Psoas muscle (tissue), 8 donors: Measurements from ENCODE around the gene TCFL5. TPM values are rescaled to one million over a fixed set of nuclear protein-coding genes. Genes with fewer than 3 reads are reported as not detected.
"Not testable (repeated sequence)": the region's sequence is repeated elsewhere in the genome, so short reads cannot be mapped to it uniquely, and the experiment has no call there.

Source experiments
- ATAC-seq, 4 donors: fragments of 200-7000 bp; cut with Tn5 transposase; one replicate each; pipeline ENCODE4 v1.9.1; 2020; ENCODE audit warnings: moderate library complexity in 3 of 4, mild to moderate bottlenecking in 2 of 4
- DNase-seq, 2 donors: peaks; one replicate each; pipeline ENCODE4 v3.0.0-alpha.2; 2020
- H3K27ac ChIP-seq: fragments of 200-600 bp; one replicate; pipeline ENCODE4 v1.8.0; 2022
- H3K27me3 ChIP-seq, 3 donors: fragments of 200-600 bp in 1 of 3; one replicate each; pipeline versions ENCODE4 v1.6.1 to v1.8.0; 2013 to 2022; ENCODE audit warnings: low read length in 2 of 3, mild to moderate bottlenecking in 2 of 3, moderate library complexity in 1 of 3; ENCODE audit not compliant: insufficient read depth in 3 of 3
- H3K36me3 ChIP-seq, 2 donors: fragments of 200-600 bp in 1 of 2; one replicate each; pipeline versions ENCODE4 v1.6.1 to v1.8.0; 2013 to 2022; ENCODE audit warnings: low read depth in 1 of 2, mild to moderate bottlenecking in 1 of 2, moderate library complexity in 1 of 2; ENCODE audit not compliant: insufficient read depth in 1 of 2
- H3K4me1 ChIP-seq: fragments of 200-600 bp; one replicate; pipeline ENCODE4 v1.8.0; 2022
- H3K4me3 ChIP-seq: fragments of 200-600 bp; one replicate; pipeline ENCODE4 v1.8.0; 2022; ENCODE audit warnings: mild to moderate bottlenecking
- H3K9me3 ChIP-seq: fragments of 200-600 bp; one replicate; pipeline ENCODE4 v1.8.0; 2022
- WGBS, 3 donors: extraction: QIAGEN DNeasy Blood & Tissue Kit; methylation state at CpG; one replicate each; pipeline versions ENCODE4 v1.1.6 to v1.1.7; 2013; 5-methylcytosine and 5-hydroxymethylcytosine counted together
- intact Hi-C, 2 donors: fragments of 100-400 bp; cut with DNase I; formaldehyde crosslinking; loops; one replicate each; pipeline versions ENCODE4 v1.11.0 to v1.14.2; 2022
- polyA plus RNA-seq, 3 donors: library from polyadenylated mRNA; stranded (reverse); fragments of 200-250 nt; gene quantifications; one replicate each; pipeline ENCODE4 v1.2.3, GENCODE V29; 2013
- total RNA-seq, 4 donors: library from RNA; stranded (reverse); fragmentation: NEBNext Ultra II Directional in 2 of 4; extraction: Animal tissue kit (Norgen Biotek cat#: 25700) in 2 of 4; gene quantifications; one replicate each; pipeline versions ENCODE4 v1.2.1 to v1.2.4, GENCODE V29; 2021 to 2023
- TF ChIP-seq, protein P1 (sequence below): fragments of 200-600 bp; IDR thresholded peaks from one replicate; pipeline ENCODE4 v1.8.0; 2022; ENCODE audit warnings: antibody characterized with exemption
- donor health status: healthy with polysubstance abuse.
- donor health status: DM: no; HTN: no; CAD: no; lungs with moderate emphysema.
- donor health status: Bipolar disorder and iron deficiency.
- donor health status: healthy.
- donor health status: DM: yes; HTN: yes; CAD: no.
- donor health status: DM: no; HTN: no; CAD: no.
- donor health status: DM: no; HTN: no; CAD: no.
- donor health status: DM: yes; HTN: yes; CAD: no.

The TCFL5 gene
- total and polyA plus RNA-seq, 7 donors, result 2.3 to 5.2 (median 3.9) TPM

GRCh38 chr20:62875419-62876361 is 14.1 kb upstream of the TCFL5 start:
- no peaks in the 10 kb centered on the region for H3K27me3 ChIP-seq
- H3K36me3 ChIP-seq, result peaks cover 2 to 5% of the 10 kb centered on the region in 2 donors
- H3K9me3 ChIP-seq, result no peaks in the 10 kb centered on the region
- TF ChIP-seq, protein P1, sequence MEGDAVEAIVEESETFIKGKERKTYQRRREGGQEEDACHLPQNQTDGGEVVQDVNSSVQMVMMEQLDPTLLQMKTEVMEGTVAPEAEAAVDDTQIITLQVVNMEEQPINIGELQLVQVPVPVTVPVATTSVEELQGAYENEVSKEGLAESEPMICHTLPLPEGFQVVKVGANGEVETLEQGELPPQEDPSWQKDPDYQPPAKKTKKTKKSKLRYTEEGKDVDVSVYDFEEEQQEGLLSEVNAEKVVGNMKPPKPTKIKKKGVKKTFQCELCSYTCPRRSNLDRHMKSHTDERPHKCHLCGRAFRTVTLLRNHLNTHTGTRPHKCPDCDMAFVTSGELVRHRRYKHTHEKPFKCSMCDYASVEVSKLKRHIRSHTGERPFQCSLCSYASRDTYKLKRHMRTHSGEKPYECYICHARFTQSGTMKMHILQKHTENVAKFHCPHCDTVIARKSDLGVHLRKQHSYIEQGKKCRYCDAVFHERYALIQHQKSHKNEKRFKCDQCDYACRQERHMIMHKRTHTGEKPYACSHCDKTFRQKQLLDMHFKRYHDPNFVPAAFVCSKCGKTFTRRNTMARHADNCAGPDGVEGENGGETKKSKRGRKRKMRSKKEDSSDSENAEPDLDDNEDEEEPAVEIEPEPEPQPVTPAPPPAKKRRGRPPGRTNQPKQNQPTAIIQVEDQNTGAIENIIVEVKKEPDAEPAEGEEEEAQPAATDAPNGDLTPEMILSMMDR, result peak; percentile 28
- intact Hi-C loops, result no loop called here
- no peak overlapping the region for H3K27ac ChIP-seq
- H3K4me1 ChIP-seq, result peaks cover 16% of the 10 kb centered on the region
- WGBS, 3 donors, result 27 to 36% (median 31%) methylated on average over 32 to 34 of the region's 34 CpGs
- H3K4me3 ChIP-seq, result peak overlapping the region; percentile 22
- ATAC-seq, result peak; percentile 67 to 90 (median 86)
- DNase-seq, result peak; percentile 81 to 90

DNA sequence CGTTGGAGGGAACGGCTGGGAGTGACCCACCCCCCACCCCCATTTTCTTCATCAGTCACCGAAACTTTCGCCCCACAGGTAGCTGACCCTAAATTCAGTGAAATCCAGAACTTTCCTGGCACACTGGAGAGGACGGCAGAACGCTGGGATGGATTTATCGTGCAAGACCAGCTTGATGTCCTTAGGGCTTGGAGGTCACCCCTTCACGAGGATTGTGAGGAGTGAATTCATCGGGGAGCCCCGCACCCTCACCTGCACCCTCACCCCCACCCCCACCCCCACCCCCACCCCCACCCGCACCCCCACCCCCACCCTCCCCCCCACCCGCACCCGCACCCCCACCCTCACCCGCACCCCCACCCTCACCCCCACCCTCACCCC is 13.3 kb upstream of the TCFL5 start:
- Histone ChIP-seq H3K27ac (no peak overlapping the region), H3K27me3 (no peaks in the 10 kb centered on the region), H3K36me3 (no peaks in the 10 kb centered on the region), H3K4me3 (no peak overlapping the region), H3K4me1 (peaks cover 16% of the 10 kb centered on the region), H3K9me3 (no peaks in the 10 kb centered on the region)
- ATAC-seq (no peak), DNase-seq (peak in 1 of 2 donors; percentile 6)
- TF ChIP-seq, protein P1, result no peak
- intact Hi-C loops, result loop anchor here in 1 of 2 donors (5.0 kb wide), 1 partner anchor 132 kb away; the partner anchor contains the start of gene BHLHE23
- WGBS, 3 donors, result 77 to 80% (median 77%) methylated on average over 9 to 10 of the region's 14 CpGs

DNA sequence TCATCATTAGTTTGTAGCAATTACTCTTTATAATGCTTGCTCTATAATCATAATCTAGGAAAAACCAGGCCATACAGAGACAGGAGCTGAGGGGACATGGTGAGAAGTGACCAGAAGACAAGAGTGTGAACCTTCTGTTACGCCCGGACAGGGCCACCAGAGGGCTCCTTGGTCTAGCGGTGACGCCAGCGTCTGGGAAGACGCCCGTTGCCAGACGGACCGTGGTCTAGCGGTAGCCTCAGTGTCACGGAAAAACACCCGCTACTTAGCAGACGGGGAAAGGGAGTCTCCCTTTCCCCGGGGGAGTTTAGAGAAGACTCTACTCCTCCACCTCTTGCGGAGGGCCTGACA is 12.0 kb upstream of the TCFL5 start:
- not testable (repeated sequence) for H3K4me3 ChIP-seq, ATAC-seq, H3K27ac ChIP-seq, H3K27me3 ChIP-seq, H3K36me3 ChIP-seq, H3K9me3 ChIP-seq
- TF ChIP-seq, protein P1, result peak; percentile 61
- DNase-seq, result peak; percentile 77 to 86
- 3 to 6% (median 4%) methylated on average over 14 to 15 of the region's 15 CpGs for WGBS, 3 donors
- H3K4me1 ChIP-seq, result peaks cover 16% of the 10 kb centered on the region
- intact Hi-C loops, result loop anchor here (2.0 to 5.0 kb wide), 2 partner anchors 134 to 135 kb away; partner anchors contain the start of gene BHLHE23 (in 1 of the 2)

DNA sequence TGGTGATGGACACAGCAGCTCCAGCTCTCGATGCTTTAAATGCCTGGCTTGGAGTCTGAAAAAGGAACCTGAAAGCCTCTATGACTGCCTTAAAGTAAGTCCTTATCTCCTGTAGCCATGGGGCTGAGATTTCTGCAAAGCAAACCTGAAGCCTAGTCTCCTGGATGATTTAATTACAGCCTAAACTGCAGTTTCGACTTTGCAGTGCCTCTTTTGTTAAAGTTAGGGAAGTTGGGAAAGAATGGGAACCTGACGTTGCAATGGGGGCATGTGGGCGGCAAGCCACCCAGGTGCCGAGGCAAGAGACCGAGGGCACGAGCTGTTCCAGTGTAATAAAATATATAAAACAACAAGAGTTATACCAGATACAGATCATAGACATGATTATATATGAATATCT is 11.7 kb upstream of the TCFL5 start:
- Histone ChIP-seq H3K36me3 (no peaks in the 10 kb centered on the region), H3K4me3 (no peak overlapping the region), H3K4me1 (peaks cover 16% of the 10 kb centered on the region), H3K9me3 (no peaks in the 10 kb centered on the region), H3K27me3 (no peaks in the 10 kb centered on the region), H3K27ac (no peak overlapping the region)
- intact Hi-C loops, result loop anchor here (2.0 to 5.0 kb wide), 2 partner anchors 134 to 136 kb away; partner anchors contain the start of gene BHLHE23 (in 1 of the 2)
- 77 to 84% (median 79%) methylated on average over 7 of the region's 7 CpGs for WGBS, 3 donors
- no peak for ATAC-seq
- DNase-seq, result peak in 1 of 2 donors; percentile 5
- TF ChIP-seq, protein P1, result no peak
